DMS153 (cell line): Measurements from ENCODE around the gene NKD2.

Experiments
- DNase-seq: peaks from one replicate; lab custom pipeline; 2025; lab: John Stamatoyannopoulos, UW

NKD2 gene

GRCh38 chr5:978693-979092, 29.9 kb upstream of the NKD2 start:
- DNase-seq: no peak

- no peak for DNase-seq
Measured at GRCh38 chr5:979100-979817, 29.3 kb upstream of the NKD2 start.

- peak; percentile 26 for DNase-seq
Measured at GRCh38 chr5:980001-980588, 28.5 kb upstream of the NKD2 start.

GRCh38 chr5:980966-981365, 27.6 kb upstream of the NKD2 start:
- no peak for DNase-seq

DNA sequence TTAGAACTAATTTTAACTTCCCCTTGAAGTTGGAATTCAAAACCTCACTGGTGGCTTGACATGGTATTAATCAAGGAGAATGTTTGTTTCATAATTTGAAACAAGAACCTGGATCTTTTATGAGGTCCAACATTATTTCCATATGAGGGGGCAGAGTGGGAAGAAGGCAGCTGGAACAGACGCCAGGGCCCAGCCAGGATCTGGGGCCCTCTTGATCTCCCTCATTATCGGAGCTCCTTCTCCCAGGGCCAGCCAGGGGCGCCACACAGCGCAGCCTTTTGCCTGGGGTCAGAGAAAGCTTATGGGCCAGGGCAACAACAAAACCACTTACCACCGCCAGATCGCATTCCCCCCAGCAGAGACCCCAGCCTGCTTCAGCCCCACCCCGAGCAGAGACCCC, 27.1 kb upstream of the NKD2 start:
- DNase-seq: no peak

DNA sequence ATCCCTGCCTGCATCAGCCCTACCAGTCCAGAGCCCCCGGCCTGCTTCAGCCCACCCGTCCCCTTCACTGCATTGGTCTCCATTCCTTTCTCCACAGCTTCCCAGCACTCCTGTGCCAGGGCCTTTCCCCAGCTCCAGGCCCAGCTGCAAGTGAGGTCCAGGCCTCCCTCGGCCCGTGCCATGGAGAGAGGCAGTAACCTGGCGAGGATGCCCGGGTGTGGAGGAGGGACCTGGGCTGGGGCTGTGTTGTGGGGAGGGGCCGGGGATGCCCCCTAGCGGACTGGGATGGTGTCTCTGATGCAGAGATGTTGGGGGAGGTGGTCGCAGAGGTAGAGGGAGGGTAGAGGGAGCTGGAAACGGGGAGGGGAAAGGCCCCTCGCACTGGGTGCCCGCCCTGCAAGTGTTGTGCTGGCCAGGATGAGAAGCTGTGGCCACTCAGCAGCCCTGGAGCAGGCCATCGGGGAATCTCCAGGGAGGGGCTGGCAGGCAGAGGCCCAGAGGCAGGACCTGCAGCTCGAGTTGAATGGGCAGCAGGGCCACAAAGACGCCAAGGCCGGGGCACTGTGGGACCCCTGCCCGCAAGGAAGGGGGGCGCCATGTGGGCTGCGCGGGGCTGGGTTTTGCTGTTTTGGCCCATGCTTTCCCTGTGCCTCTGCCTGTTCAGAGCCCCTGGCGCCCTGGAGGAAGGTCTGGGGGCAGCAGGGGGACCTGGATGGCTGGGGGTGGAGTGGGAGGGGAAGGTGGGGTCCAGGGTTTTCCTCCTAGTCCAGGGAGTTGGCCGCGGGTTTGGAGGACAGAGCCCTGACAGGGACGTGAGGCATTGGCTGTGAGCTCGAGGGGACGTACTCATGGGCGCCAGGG, 26.0 kb upstream of the NKD2 start:
- DNase-seq: no peak

DNA sequence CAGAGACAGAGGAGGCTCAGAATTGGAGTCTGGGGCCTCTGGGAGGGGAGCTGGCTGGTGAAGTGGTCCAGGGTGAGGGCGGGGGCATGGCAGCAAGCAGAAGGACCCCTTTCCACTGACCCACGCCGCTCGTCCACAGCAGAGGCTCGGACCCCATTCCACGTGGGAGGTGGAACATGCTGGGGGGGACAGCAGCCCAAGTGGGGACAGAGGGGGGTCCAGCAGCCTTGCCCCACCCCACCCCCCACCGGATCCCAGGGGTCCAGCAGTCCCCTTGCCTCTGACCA, 25.4 kb upstream of the NKD2 start:
- no peak for DNase-seq

DNA sequence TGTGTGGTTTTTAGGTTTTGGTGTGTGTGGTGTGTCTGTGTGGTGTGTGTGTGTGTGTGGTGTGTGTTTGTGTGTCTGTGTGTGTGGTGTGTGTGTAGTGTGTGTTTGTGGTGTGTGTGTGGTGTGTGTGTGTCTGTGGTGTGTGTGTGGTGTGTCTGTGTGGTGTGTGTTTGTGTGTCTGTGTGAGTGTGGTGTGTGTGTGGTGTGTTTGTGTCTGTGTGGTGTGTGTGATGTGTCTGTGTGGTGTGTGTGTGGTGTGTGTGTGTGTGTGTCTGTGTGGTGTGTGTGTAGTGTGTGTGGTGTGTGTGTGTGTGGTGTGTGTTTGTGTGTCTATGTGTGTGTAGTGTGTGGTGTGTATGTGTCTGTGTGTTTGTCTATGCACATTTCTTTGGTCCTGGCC, 25.0 kb upstream of the NKD2 start:
- DNase-seq: no peak

DNA sequence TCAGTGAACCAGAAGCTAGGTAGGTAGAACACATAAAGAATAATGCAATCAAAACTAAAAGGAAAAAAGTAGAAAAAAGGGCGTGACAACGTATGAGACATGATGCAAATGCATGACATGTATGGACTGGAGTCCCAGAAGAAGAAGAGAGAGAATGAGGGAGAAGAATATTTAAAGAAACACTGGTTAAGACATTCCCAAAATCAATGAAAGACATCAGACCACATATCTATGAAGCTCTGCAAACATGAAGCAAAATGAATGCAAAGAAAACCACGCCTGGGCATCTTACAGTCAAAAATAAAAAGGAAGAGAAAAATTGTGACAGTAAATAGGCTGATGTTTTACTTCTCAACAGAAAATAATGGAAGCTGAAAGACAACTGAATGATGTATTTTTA, 23.8 kb upstream of the NKD2 start:
- no peak for DNase-seq

GRCh38 chr5:987761-988160, 20.8 kb upstream of the NKD2 start:
- DNase-seq: no peak

GRCh38 chr5:988322-988721, 20.3 kb upstream of the NKD2 start:
- DNase-seq: no peak

DNA sequence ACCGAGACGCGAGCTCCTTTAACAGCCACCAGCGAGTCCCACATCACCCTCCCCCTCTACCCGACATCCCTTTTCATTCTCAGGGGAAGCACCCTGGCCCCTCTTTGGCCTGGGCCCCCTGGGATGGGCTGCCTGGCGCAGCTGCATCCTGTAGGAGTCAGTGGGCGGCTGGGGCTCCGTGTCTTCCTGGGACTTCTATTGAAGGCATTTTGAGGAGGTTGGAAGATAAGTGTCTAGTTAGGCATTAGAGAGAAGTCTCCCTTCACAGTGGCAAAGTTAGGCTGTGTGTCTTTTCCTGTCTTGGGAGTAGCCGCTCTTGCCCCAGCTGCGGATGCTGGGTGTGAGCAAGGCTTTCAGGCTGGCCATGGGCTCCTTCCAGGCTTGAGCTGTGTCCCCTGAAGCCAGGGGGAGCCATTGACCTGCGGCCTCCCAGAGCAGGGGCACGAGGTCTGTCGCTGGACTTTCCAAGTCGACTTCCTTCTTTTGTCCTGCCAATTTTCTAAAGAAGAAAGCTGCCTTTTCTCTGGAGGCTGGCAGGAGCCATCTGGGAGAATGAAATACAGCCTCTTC, 18.6 kb upstream of the NKD2 start:
- no peak for DNase-seq

DNA sequence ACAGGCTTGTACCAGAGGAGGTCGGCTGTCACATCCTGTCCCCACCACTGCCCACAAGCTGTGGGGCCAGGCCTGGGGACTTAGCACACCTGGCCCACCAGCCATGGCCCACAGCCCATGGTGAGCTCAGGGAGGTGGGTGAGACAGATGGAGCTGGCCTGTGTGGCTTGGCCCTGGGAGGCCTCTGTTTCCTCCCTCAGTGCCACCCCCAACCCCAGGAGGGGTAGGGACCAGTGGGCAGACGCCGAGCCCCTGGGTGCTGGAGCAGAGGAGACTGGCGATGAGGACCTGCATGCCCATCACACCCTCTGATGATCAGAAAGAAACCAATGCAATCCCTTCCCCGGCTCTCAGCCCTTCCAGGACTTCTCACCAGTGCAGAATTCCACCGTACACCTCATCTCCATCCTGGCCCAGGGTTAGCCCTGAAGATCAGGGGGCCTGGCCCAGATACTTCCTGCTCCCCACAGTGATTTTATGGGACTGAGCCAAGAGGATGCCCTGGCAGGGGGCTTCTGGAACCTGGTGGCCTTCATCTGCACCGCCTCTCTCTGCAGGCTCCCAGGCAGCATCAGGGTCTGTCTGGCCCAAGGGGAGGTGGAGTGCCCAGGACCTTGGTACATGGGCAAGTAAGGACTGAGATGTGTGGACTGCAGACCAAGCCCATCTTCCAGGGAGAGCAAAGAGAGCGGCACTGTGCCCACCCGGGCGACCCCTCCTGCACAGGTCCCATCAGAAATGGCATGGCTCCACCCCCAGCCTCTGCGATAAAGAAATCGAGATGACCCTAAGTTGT, 16.9 kb upstream of the NKD2 start:
- DNase-seq: no peak

GRCh38 chr5:994272-994607, 14.4 kb upstream of the NKD2 start:
- no peak for DNase-seq

DNA sequence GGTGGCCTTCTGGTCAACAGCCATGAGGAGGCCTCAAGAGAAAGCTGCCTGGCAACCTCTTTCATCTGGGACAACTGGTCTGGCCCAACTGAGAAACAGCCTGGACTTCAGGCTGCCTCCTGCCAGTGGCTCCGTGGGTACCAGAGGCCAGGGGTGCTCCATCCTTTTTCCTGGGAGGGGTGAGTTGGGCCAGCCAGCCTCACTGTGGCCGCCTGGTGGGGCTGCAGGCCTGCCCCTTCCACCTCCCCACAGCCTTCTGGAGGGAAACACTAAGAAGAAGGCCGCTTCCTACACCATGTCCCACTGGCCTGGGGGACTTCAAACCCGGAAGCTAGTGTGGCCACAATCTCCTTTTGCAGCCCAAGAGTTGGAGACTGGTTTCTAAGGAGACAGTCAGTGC, 13.8 kb upstream of the NKD2 start:
- no peak for DNase-seq

- no peak for DNase-seq
Measured at GRCh38 chr5:995318-995717, 13.3 kb upstream of the NKD2 start.

DNA sequence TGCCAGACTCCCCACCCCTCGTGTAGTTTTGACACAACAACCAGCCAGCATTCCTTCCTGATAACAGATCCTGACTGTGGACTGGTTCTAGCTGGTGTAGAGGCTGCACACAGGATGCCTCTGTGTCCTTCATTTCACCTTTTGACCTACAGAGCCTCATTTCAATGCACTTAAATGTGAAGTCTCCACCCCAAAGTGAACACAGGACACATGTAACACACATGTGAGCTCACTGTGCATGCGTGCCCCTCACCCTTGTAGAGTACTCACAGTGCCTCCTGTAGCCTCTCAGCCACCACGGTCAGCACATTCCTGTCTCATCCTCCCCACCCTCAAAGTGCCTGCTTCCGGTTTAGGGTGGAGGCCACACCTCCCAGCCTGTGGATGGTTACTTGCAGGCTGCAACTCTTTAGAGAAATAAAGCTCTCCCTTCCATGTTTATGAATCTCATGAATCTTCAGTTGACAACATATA, 11.6 kb upstream of the NKD2 start:
- no peak for DNase-seq

GRCh38 chr5:997711-998110, 10.9 kb upstream of the NKD2 start:
- no peak for DNase-seq

GRCh38 chr5:998246-999031, 10.2 kb upstream of the NKD2 start:
- no peak for DNase-seq

GRCh38 chr5:999032-999501, 9.5 kb upstream of the NKD2 start:
- DNase-seq: no peak

- no peak for DNase-seq
Measured at GRCh38 chr5:999724-1000123, 8.9 kb upstream of the NKD2 start.
